ENCODE measurements around the gene NAA30. TPM values are rescaled to one million over a fixed set of nuclear protein-coding genes. Genes with fewer than 3 reads are reported as not detected.
A peak's percentile ranks its signal among the peaks of the same experiment; 100 is the strongest.

NAA30 gene
- polyA plus RNA-seq, 1 donor = 24.3 TPM

- Histone ChIP-seq H3K4me1 (ENCODE audit: control insufficient read depth, insufficient read depth, low read length) (peaks cover 6% of the 10 kb centered on the region), H3K36me3 (ENCODE audit: control insufficient read depth, insufficient read depth, low read length) (peaks cover 2% of the 10 kb centered on the region), H3K27ac (ENCODE audit: low read length) (peak overlapping the region; percentile 81), H3K9me3 (ENCODE audit: control insufficient read depth, low read depth, low read length) (no peaks in the 10 kb centered on the region), H3K27me3 (ENCODE audit: control insufficient read depth, insufficient read depth, low read length) (no peaks in the 10 kb centered on the region), H3K4me3 (ENCODE audit: low read length) (peak overlapping the region; percentile 61)
- no peak for DNase-seq
- WGBS (ENCODE audit: insufficient coverage, low lambda C conversion rate) = no CpG with 5 or more reads among the region's 23 CpGs
These were observed 1.3 kb downstream of the NAA30 start for GRCh38 chr14:57391517-57392195.

DNA sequence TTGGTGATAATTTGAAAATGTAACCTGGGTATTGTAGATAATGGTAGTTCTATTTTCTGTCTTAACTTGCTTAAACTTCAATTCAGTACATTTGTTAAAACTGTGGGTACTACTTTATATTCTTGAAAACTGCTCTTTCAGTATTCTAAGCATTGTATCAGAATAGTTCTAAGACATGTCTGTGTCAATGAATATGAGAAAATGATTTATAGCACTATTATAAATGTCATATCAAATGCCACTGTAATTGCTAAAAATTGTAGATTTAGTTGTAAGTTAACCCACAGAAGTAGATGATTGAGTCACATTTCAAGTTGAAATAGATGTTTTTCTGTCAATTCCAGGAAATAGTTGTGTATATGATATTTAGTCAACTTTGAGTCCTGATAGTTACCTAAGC lies 2.4 kb downstream of the NAA30 start:
- no peak for DNase-seq
- H3K4me3 ChIP-seq (ENCODE audit: low read length) = peak overlapping the region; percentile 61

GRCh38 chr14:57400556-57401494 lies 10.4 kb downstream of the NAA30 start:
- H3K4me3 ChIP-seq (ENCODE audit: low read length) = no peak overlapping the region
- H3K27me3 ChIP-seq (ENCODE audit: control insufficient read depth, insufficient read depth, low read length) = no peaks in the 10 kb centered on the region
- H3K9me3 ChIP-seq (ENCODE audit: control insufficient read depth, low read depth, low read length) = no peaks in the 10 kb centered on the region
- no peaks in the 10 kb centered on the region for H3K4me1 ChIP-seq (ENCODE audit: control insufficient read depth, insufficient read depth, low read length)
- H3K36me3 ChIP-seq (ENCODE audit: control insufficient read depth, insufficient read depth, low read length) = peaks cover 38% of the 10 kb centered on the region
- 100% methylated on average over 2 of the region's 4 CpGs for WGBS (ENCODE audit: insufficient coverage, low lambda C conversion rate)
- DNase-seq = no peak
- no peak overlapping the region for H3K27ac ChIP-seq (ENCODE audit: low read length)

More for the DNA sequence above, 2.4 kb downstream of the NAA30 start:
- Histone ChIP-seq H3K27me3 (ENCODE audit: control insufficient read depth, insufficient read depth, low read length) (no peaks in the 10 kb centered on the region), H3K36me3 (ENCODE audit: control insufficient read depth, insufficient read depth, low read length) (peaks cover 11% of the 10 kb centered on the region), H3K27ac (ENCODE audit: low read length) (peak overlapping the region; percentile 81), H3K4me1 (ENCODE audit: control insufficient read depth, insufficient read depth, low read length) (peaks cover 6% of the 10 kb centered on the region), H3K9me3 (ENCODE audit: control insufficient read depth, low read depth, low read length) (no peaks in the 10 kb centered on the region)

DNA sequence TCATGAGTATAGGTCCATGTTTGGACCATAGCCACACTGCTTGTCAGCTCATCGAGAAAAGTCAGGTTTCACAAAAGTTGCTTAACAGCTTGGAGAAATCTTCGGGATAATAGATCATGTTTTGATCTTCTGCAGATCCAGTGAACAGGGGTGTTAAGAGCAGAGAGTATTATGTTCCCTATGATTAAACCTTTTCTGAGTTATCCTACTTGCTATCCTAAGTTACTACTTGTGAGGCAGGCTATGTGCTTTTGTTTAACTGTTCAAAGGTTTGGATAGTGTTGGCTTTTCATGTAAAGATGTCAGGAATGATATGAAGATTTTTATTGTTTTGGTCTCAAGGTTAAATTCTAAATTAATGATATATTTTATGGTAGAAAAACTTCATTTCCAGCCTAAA lies 11.1 kb downstream of the NAA30 start:
- Histone ChIP-seq H3K9me3 (ENCODE audit: control insufficient read depth, low read depth, low read length) (no peaks in the 10 kb centered on the region), H3K4me3 (ENCODE audit: low read length) (no peak overlapping the region), H3K27me3 (ENCODE audit: control insufficient read depth, insufficient read depth, low read length) (no peaks in the 10 kb centered on the region), H3K27ac (ENCODE audit: low read length) (no peak overlapping the region), H3K36me3 (ENCODE audit: control insufficient read depth, insufficient read depth, low read length) (peaks cover 38% of the 10 kb centered on the region), H3K4me1 (ENCODE audit: control insufficient read depth, insufficient read depth, low read length) (no peaks in the 10 kb centered on the region)
- DNase-seq = no peak
- no CpG with 5 or more reads among the region's 2 CpGs for WGBS (ENCODE audit: insufficient coverage, low lambda C conversion rate)

GRCh38 chr14:57402173-57402852 lies 11.9 kb downstream of the NAA30 start:
- Histone ChIP-seq H3K27me3 (ENCODE audit: control insufficient read depth, insufficient read depth, low read length) (no peaks in the 10 kb centered on the region), H3K36me3 (ENCODE audit: control insufficient read depth, insufficient read depth, low read length) (peaks cover 35% of the 10 kb centered on the region), H3K4me1 (ENCODE audit: control insufficient read depth, insufficient read depth, low read length) (no peaks in the 10 kb centered on the region), H3K4me3 (ENCODE audit: low read length) (no peak overlapping the region), H3K9me3 (ENCODE audit: control insufficient read depth, low read depth, low read length) (no peaks in the 10 kb centered on the region), H3K27ac (ENCODE audit: low read length) (no peak overlapping the region)
- DNase-seq = no peak
- WGBS (ENCODE audit: insufficient coverage, low lambda C conversion rate) = no CpG with 5 or more reads among the region's 1 CpG

GRCh38 chr14:57403521-57403864 lies 13.1 kb downstream of the NAA30 start:
- Histone ChIP-seq H3K36me3 (ENCODE audit: control insufficient read depth, insufficient read depth, low read length) (peaks cover 30% of the 10 kb centered on the region), H3K9me3 (ENCODE audit: control insufficient read depth, low read depth, low read length) (no peaks in the 10 kb centered on the region), H3K4me1 (ENCODE audit: control insufficient read depth, insufficient read depth, low read length) (no peaks in the 10 kb centered on the region), H3K4me3 (ENCODE audit: low read length) (no peak overlapping the region), H3K27ac (ENCODE audit: low read length) (no peak overlapping the region), H3K27me3 (ENCODE audit: control insufficient read depth, insufficient read depth, low read length) (no peaks in the 10 kb centered on the region)
- no peak for DNase-seq
- WGBS (ENCODE audit: insufficient coverage, low lambda C conversion rate) = no CpG with 5 or more reads among the region's 1 CpG

DNA sequence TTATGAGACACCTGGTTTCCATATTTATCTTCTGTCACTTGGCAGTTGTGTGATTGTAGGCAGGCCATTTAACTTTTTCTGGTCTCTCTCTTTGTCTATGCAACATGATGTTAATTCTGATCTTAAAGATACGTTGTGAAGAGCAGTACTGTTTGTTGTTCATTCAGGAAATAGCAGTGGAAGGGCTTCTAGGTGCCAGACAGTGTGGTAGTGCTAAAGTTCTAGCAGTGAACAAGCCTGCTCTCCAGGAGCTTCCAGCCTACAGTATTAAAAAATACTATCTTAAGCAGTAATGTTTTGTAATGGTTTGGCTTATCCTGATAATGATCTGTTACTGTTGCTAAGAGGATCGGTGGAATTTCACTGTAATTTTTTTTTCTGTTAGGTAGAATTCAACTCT lies 15.2 kb downstream of the NAA30 start:
- Histone ChIP-seq H3K4me3 (ENCODE audit: low read length) (no peak overlapping the region), H3K27ac (ENCODE audit: low read length) (no peak overlapping the region), H3K27me3 (ENCODE audit: control insufficient read depth, insufficient read depth, low read length) (no peaks in the 10 kb centered on the region), H3K36me3 (ENCODE audit: control insufficient read depth, insufficient read depth, low read length) (peaks cover 28% of the 10 kb centered on the region), H3K4me1 (ENCODE audit: control insufficient read depth, insufficient read depth, low read length) (no peaks in the 10 kb centered on the region), H3K9me3 (ENCODE audit: control insufficient read depth, low read depth, low read length) (no peaks in the 10 kb centered on the region)
- no peak for DNase-seq
- WGBS (ENCODE audit: insufficient coverage, low lambda C conversion rate) = 100% methylated on average over 1 of the region's 2 CpGs

DNA sequence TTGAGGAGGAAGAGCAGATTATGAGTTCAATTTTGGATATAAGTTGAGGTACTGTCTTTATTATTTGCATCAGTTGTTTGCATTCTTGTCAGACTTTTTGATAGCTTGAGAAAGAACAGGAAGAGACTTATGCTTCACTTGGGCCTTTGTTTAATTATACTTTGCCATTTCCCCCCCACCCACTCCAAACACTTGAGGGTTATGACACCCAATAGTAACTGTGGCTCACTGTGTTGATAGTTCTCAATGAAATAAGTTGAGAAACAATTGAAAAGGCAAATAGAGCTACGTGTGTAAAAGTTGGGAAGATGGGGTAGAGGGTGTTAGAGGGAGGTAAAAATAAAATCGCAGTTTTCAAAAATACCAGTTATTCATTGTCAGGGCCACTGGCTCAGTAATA lies 17.7 kb downstream of the NAA30 start:
- DNase-seq = no peak
- peaks cover 27% of the 10 kb centered on the region for H3K36me3 ChIP-seq (ENCODE audit: control insufficient read depth, insufficient read depth, low read length)
- no peak overlapping the region for H3K4me3 ChIP-seq (ENCODE audit: low read length)
- no peaks in the 10 kb centered on the region for H3K4me1 ChIP-seq (ENCODE audit: control insufficient read depth, insufficient read depth, low read length)
- WGBS (ENCODE audit: insufficient coverage, low lambda C conversion rate) = 93% methylated on average over 2 of the region's 2 CpGs
- no peak overlapping the region for H3K27ac ChIP-seq (ENCODE audit: low read length)
- no peaks in the 10 kb centered on the region for H3K27me3 ChIP-seq (ENCODE audit: control insufficient read depth, insufficient read depth, low read length)
- no peaks in the 10 kb centered on the region for H3K9me3 ChIP-seq (ENCODE audit: control insufficient read depth, low read depth, low read length)

DNA sequence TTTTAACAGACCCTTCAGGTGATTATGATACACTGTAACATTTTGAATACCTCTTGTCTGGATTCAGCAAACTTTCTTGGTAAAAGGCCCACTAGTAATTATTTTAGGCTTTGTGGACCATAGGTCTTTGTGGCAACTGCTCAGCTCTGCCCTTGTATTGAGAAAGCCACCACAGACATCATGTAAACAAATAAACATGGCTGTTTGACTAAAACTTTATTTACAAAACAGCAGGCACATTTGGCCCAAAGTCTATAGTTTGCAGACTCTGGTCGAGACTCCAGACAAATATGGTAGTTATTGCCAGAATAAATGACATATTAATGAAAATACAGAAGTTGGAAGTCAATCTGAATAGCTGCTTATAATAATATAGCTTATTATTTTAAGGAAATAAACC lies 18.2 kb downstream of the NAA30 start:
- DNase-seq = no peak
- no peak overlapping the region for H3K4me3 ChIP-seq (ENCODE audit: low read length)
- no peak overlapping the region for H3K27ac ChIP-seq (ENCODE audit: low read length)
- WGBS (ENCODE audit: insufficient coverage, low lambda C conversion rate) = 88% methylated on average over 1 of the region's 1 CpG
- peaks cover 25% of the 10 kb centered on the region for H3K36me3 ChIP-seq (ENCODE audit: control insufficient read depth, insufficient read depth, low read length)
- H3K9me3 ChIP-seq (ENCODE audit: control insufficient read depth, low read depth, low read length) = no peaks in the 10 kb centered on the region
- no peaks in the 10 kb centered on the region for H3K27me3 ChIP-seq (ENCODE audit: control insufficient read depth, insufficient read depth, low read length)
- no peaks in the 10 kb centered on the region for H3K4me1 ChIP-seq (ENCODE audit: control insufficient read depth, insufficient read depth, low read length)

GRCh38 chr14:57412341-57412740 lies 22.0 kb downstream of the NAA30 start:
- no peak for DNase-seq
- H3K9me3 ChIP-seq (ENCODE audit: control insufficient read depth, low read depth, low read length) = no peaks in the 10 kb centered on the region
- 50% methylated on average over 1 of the region's 2 CpGs for WGBS (ENCODE audit: insufficient coverage, low lambda C conversion rate)
- no peaks in the 10 kb centered on the region for H3K4me1 ChIP-seq (ENCODE audit: control insufficient read depth, insufficient read depth, low read length)
- H3K4me3 ChIP-seq (ENCODE audit: low read length) = no peak overlapping the region
- no peaks in the 10 kb centered on the region for H3K27me3 ChIP-seq (ENCODE audit: control insufficient read depth, insufficient read depth, low read length)
- H3K27ac ChIP-seq (ENCODE audit: low read length) = no peak overlapping the region
- peaks cover 11% of the 10 kb centered on the region for H3K36me3 ChIP-seq (ENCODE audit: control insufficient read depth, insufficient read depth, low read length)
